Stimulated activated CD8-positive, alpha-beta memory T cell treated with anti-CD3 and anti-CD28 coated beads, Interleukin-2, amount 100 ng/mL, for 48 hours (primary cell): ENCODE data around the gene NRP1.
"Not testable (repeated sequence)": the region's sequence is repeated elsewhere in the genome, so short reads cannot be mapped to it uniquely, and the experiment has no call there.

Source experiments
- DNase-seq, 2 donors: peaks; one replicate each; pipeline ENCODE4 v3.0.0-alpha.2; 2020; ENCODE audit warnings: low read depth in 2 of 2

Gene NRP1

GRCh38 chr10:33321516-33321915, 13.0 kb downstream of the NRP1 start:
- DNase-seq = no peak

GRCh38 chr10:33320288-33320687, 14.2 kb downstream of the NRP1 start:
- DNase-seq = no peak

GRCh38 chr10:33315891-33316290, 18.6 kb downstream of the NRP1 start:
- no peak for DNase-seq

- no peak for DNase-seq
Measured at GRCh38 chr10:33314811-33315561, 19.5 kb downstream of the NRP1 start.

- no peak for DNase-seq
Measured at GRCh38 chr10:33311640-33312039, 22.8 kb downstream of the NRP1 start.

GRCh38 chr10:33310853-33311252, 23.6 kb downstream of the NRP1 start:
- DNase-seq = no peak

- no peak for DNase-seq
Measured at GRCh38 chr10:33309406-33309805, 25.1 kb downstream of the NRP1 start.

GRCh38 chr10:33307835-33308234, 26.6 kb downstream of the NRP1 start:
- no peak for DNase-seq

GRCh38 chr10:33306701-33307519, 27.6 kb downstream of the NRP1 start:
- no peak for DNase-seq

- DNase-seq = no peak
Measured at GRCh38 chr10:33306126-33306525, 28.3 kb downstream of the NRP1 start.

GRCh38 chr10:33304423-33305225, 29.8 kb downstream of the NRP1 start:
- DNase-seq = no peak

GRCh38 chr10:33303988-33304387, 30.5 kb downstream of the NRP1 start:
- no peak for DNase-seq

- no peak for DNase-seq
Measured at GRCh38 chr10:33302208-33302829, 32.1 kb downstream of the NRP1 start.

GRCh38 chr10:33301097-33301789, 33.2 kb downstream of the NRP1 start:
- no peak for DNase-seq

GRCh38 chr10:33300544-33300943, 33.9 kb downstream of the NRP1 start:
- DNase-seq = not testable (repeated sequence)

- no peak for DNase-seq
Measured at GRCh38 chr10:33298893-33299292, 35.6 kb downstream of the NRP1 start.

GRCh38 chr10:33298110-33298509, 36.4 kb downstream of the NRP1 start:
- DNase-seq = no peak

- DNase-seq = no peak
Measured at GRCh38 chr10:33295851-33296250, 38.6 kb downstream of the NRP1 start.

GRCh38 chr10:33293531-33294170, 40.8 kb downstream of the NRP1 start:
- no peak for DNase-seq

GRCh38 chr10:33293076-33293475, 41.4 kb downstream of the NRP1 start:
- DNase-seq = no peak
